ENCODE results near the gene ZBTB17. TPM values are rescaled to one million over a fixed set of nuclear protein-coding genes. Genes with fewer than 3 reads are reported as not detected.
A peak's percentile ranks its signal among the peaks of the same experiment; 100 is the strongest.

ZBTB17 gene
- total RNA-seq, 1 experiment from 2014 or later, result 50.3 TPM

DNA sequence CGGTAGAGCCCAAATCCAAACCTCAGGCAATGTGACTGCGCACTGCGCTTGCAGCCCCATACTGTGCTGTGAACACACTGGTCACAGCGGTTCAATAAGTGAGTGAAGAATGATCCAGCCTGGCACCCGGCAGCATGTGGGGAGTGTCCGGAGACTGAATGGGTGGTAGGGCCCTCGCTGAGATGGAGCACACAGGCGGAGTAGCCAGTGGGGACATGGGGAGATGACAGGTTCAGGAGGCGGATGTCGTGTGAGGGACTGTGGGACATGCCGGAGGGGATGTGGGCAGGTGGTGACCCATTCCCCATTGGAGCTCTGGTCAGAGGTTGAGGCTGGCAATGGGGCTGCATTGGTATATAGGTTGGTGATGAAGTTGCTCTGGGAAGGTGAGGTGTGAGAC lies 33.8 kb upstream of the ZBTB17 start:
- no peaks in the 10 kb centered on the region for H3K27me3 ChIP-seq (replicated peaks; ENCODE audit: insufficient read depth, low read depth, low read length, poor library complexity)
- no peak for DNase-seq (ENCODE audit: low spot score)
- H3K27ac ChIP-seq (ENCODE audit: low read depth, low read length, poor library complexity, severe bottlenecking), result no peak overlapping the region
- no peaks in the 10 kb centered on the region for H3K9me3 ChIP-seq (ENCODE audit: low read depth, low read length, poor library complexity, severe bottlenecking)
- no peak overlapping the region for H3K4me3 ChIP-seq (ENCODE audit: low read depth, low read length, poor library complexity, severe bottlenecking)
- CTCF ChIA-PET, result interaction anchor here (0.5 to 1.1 kb wide), 3 partner anchors 73 to 328 kb away, joined by 3 to 6 read pairs (median 3); no protein-coding TSS in a partner anchor
- H3K4me1 ChIP-seq (ENCODE audit: insufficient read depth, low read length, poor library complexity, severe bottlenecking), result peaks cover 10% of the 10 kb centered on the region
- H3K36me3 ChIP-seq (ENCODE audit: insufficient read depth, low read length, poor library complexity, severe bottlenecking), result no peaks in the 10 kb centered on the region
- intact Hi-C loops (cut with micrococcal nuclease; ENCODE audit: unreplicated experiment), result loop anchor here (1.0 to 5.0 kb wide), 2 partner anchors 47 to 353 kb away; no protein-coding TSS in a partner anchor
- no peak for TF ChIP-seq EZH2 (IDR thresholded peaks at IDR 0.05; ENCODE audit: borderline replicate concordance, low read depth, low read length, poor library complexity, severe bottlenecking)
- TF ChIP-seq, protein P1, sequence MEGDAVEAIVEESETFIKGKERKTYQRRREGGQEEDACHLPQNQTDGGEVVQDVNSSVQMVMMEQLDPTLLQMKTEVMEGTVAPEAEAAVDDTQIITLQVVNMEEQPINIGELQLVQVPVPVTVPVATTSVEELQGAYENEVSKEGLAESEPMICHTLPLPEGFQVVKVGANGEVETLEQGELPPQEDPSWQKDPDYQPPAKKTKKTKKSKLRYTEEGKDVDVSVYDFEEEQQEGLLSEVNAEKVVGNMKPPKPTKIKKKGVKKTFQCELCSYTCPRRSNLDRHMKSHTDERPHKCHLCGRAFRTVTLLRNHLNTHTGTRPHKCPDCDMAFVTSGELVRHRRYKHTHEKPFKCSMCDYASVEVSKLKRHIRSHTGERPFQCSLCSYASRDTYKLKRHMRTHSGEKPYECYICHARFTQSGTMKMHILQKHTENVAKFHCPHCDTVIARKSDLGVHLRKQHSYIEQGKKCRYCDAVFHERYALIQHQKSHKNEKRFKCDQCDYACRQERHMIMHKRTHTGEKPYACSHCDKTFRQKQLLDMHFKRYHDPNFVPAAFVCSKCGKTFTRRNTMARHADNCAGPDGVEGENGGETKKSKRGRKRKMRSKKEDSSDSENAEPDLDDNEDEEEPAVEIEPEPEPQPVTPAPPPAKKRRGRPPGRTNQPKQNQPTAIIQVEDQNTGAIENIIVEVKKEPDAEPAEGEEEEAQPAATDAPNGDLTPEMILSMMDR (conservative IDR thresholded peaks at IDR 0.05; ENCODE audit: low read depth, low read length), result no peak
- no TSS peak for BruUV-seq (replicated peaks)
- POLR2A ChIA-PET (ENCODE audit: low non-redundant PET), result no interaction called here

DNA sequence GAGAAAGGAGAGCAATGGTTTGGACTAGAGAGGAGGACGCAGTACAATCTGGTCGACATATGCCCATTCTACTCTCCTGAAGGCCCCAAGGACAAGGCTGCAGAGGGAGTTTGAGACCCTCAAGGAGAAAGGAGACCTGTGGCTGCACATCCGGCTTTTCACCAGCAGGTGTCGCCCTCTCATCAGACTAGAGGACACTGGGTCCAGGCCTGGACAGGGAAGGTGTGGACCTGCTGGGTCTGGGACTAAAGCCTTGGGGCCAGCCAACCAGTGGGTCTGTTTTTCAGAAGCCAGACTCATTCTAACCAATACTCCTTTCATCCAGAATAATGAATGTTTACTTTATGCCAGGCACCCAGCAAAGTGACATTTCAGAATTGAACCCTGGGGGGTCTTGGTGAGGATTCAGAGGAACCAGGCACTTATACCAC lies 33.1 kb upstream of the ZBTB17 start:
- Histone ChIP-seq H3K9me3 (ENCODE audit: low read depth, low read length, poor library complexity, severe bottlenecking) (no peaks in the 10 kb centered on the region), H3K27me3 (replicated peaks; ENCODE audit: insufficient read depth, low read depth, low read length, poor library complexity) (no peaks in the 10 kb centered on the region), H3K36me3 (ENCODE audit: insufficient read depth, low read length, poor library complexity, severe bottlenecking) (no peaks in the 10 kb centered on the region), H3K4me1 (ENCODE audit: insufficient read depth, low read length, poor library complexity, severe bottlenecking) (peaks cover 10% of the 10 kb centered on the region), H3K27ac (ENCODE audit: low read depth, low read length, poor library complexity, severe bottlenecking) (no peak overlapping the region), H3K4me3 (ENCODE audit: low read depth, low read length, poor library complexity, severe bottlenecking) (no peak overlapping the region)
- TF ChIP-seq EZH2 (IDR thresholded peaks at IDR 0.05; ENCODE audit: borderline replicate concordance, low read depth, low read length, poor library complexity, severe bottlenecking), result no peak
- TF ChIP-seq, protein P1 (conservative IDR thresholded peaks at IDR 0.05; ENCODE audit: low read depth, low read length), result peak; percentile 98
- no TSS peak for BruUV-seq (replicated peaks)
- CTCF ChIA-PET, result interaction anchor here (0.5 to 1.1 kb wide), 2 partner anchors 73 to 178 kb away, joined by 3 to 6 read pairs; no protein-coding TSS in a partner anchor
- POLR2A ChIA-PET (ENCODE audit: low non-redundant PET), result no interaction called here
- intact Hi-C loops (cut with micrococcal nuclease; ENCODE audit: unreplicated experiment), result loop anchor here (1.0 to 5.0 kb wide), 2 partner anchors 47 to 353 kb away; no protein-coding TSS in a partner anchor
- peak; percentile 84 for DNase-seq (ENCODE audit: low spot score)

DNA sequence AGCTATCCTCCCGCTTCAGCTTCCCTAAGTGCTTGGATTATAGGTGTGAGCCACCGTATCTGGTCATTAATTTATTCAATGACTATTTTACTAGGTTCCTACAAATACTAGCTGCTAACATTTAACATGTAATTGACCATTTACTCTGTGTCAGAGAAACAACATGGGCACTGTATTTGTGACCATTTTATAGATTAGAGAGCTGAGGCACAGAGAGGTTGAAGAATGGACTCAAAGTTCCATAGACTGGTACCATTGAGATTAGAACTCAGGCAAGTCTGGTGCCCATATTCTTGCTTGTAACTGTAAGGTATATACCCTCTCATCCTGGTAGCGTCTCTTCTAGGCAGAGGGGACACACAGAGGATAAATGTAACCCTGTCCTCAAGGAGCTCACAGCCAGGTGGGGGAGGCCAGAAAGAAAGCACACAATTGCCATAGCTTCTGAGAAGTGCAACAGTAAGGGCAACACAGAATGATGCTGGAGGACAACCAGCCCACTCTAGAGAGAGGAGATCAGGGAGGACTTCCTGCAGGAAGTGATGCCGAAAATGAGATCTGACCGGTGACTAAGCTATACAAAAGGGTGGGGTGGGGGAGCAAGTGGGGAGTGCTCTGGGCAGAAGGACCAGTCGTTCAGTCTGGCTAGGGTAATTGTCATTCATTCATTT lies 31.9 kb upstream of the ZBTB17 start:
- peaks cover 4% of the 10 kb centered on the region for H3K4me1 ChIP-seq (ENCODE audit: insufficient read depth, low read length, poor library complexity, severe bottlenecking)
- H3K27me3 ChIP-seq (replicated peaks; ENCODE audit: insufficient read depth, low read depth, low read length, poor library complexity), result no peaks in the 10 kb centered on the region
- TF ChIP-seq, protein P1 (conservative IDR thresholded peaks at IDR 0.05; ENCODE audit: low read depth, low read length), result no peak
- TF ChIP-seq EZH2 (IDR thresholded peaks at IDR 0.05; ENCODE audit: borderline replicate concordance, low read depth, low read length, poor library complexity, severe bottlenecking), result no peak
- CTCF ChIA-PET, result interaction anchor here (0.6 kb wide), 1 partner anchor 212 kb away, joined by 4 read pairs; no protein-coding TSS in a partner anchor
- DNase-seq (ENCODE audit: low spot score), result no peak
- POLR2A ChIA-PET (ENCODE audit: low non-redundant PET), result no interaction called here
- H3K27ac ChIP-seq (ENCODE audit: low read depth, low read length, poor library complexity, severe bottlenecking), result no peak overlapping the region
- H3K4me3 ChIP-seq (ENCODE audit: low read depth, low read length, poor library complexity, severe bottlenecking), result no peak overlapping the region
- H3K36me3 ChIP-seq (ENCODE audit: insufficient read depth, low read length, poor library complexity, severe bottlenecking), result no peaks in the 10 kb centered on the region
- BruUV-seq (replicated peaks), result no TSS peak
- intact Hi-C loops (cut with micrococcal nuclease; ENCODE audit: unreplicated experiment), result loop anchor here (5.0 kb wide), 1 partner anchor 354 kb away; no protein-coding TSS in a partner anchor
- H3K9me3 ChIP-seq (ENCODE audit: low read depth, low read length, poor library complexity, severe bottlenecking), result no peaks in the 10 kb centered on the region

Measured in A673 (cell line).